Peyer's patch (tissue), 4 donors: ENCODE results near the gene MUC5B. TPM values are rescaled to one million over a fixed set of nuclear protein-coding genes. Genes with fewer than 3 reads are reported as not detected.

ENCODE experiments used
- DNase-seq, 3 donors: peaks; one replicate each; pipeline ENCODE4 v3.0.0-alpha.2; 2017 to 2019
- H3K27ac ChIP-seq, 4 donors: fragments of 200-600 bp; sonication (generic); one replicate each; pipeline ENCODE4 v1.5.1; 2016 to 2019
- H3K27me3 ChIP-seq, 2 donors: fragments of 200-600 bp; sonication (generic); one replicate each; pipeline ENCODE4 v1.5.1; 2019
- H3K36me3 ChIP-seq, 3 donors: fragments of 200-600 bp; sonication (generic); one replicate each; pipeline ENCODE4 v1.5.1; 2016 to 2019
- H3K4me1 ChIP-seq, 4 donors: fragments of 200-600 bp; sonication (generic); one replicate each; pipeline ENCODE4 v1.5.1; 2016 to 2019
- H3K4me3 ChIP-seq, 4 donors: fragments of 200-600 bp; sonication (generic); 1 replicate in 3 of 4; 2 replicates in 1 of 4; pipeline ENCODE4 v1.5.1; 2016 to 2019; ENCODE audit warnings: mild to moderate bottlenecking in 1 of 4
- H3K9me3 ChIP-seq, 4 donors: fragments of 200-600 bp; sonication (generic); one replicate each; pipeline ENCODE4 v1.5.1; 2016 to 2019; ENCODE audit warnings: mild to moderate bottlenecking in 1 of 4
- CTCF ChIP-seq, 6 experiments: fragments of 450-650 bp in 4 of 6; fragments of 200-600 bp in 2 of 6; sonication (generic) in 1 of 6; IDR thresholded peaks; one replicate each; pipeline ENCODE4 v1.5.1; 2017 to 2019; ENCODE audit warnings: antibody characterized with exemption in 6 of 6, mild to moderate bottlenecking in 3 of 6, moderate library complexity in 1 of 6
- POLR2A ChIP-seq, 2 donors: fragments of 450-650 bp; IDR thresholded peaks; one replicate each; pipeline ENCODE4 v1.5.1; 2017; ENCODE audit warnings: antibody characterized with exemption in 2 of 2, mild to moderate bottlenecking in 2 of 2, moderate library complexity in 2 of 2
- total RNA-seq, 4 donors: library from RNA; depleted of rRNA; stranded (reverse); fragments of >200 nt; gene quantifications; one replicate each; pipeline ENCODE4 v1.1.0, GENCODE V29; 2016

MUC5B gene
- total RNA-seq, 4 donors from 2014 or later = 0.18 to 25.6 (median 10.5) TPM

- H3K4me1 ChIP-seq = no peaks in the 10 kb centered on the region
- H3K4me3 ChIP-seq = no peak overlapping the region
- TF ChIP-seq POLR2A (IDR thresholded peaks at IDR 0.05) (no peak), CTCF (IDR thresholded peaks at IDR 0.05) (no peak)
- peaks cover 0 to 6% (median 0%) of the 10 kb centered on the region in 4 donors for H3K9me3 ChIP-seq
- DNase-seq = no peak
- no peak overlapping the region for H3K27ac ChIP-seq
- H3K36me3 ChIP-seq = peaks cover 0 to 7% (median 0%) of the 10 kb centered on the region in 3 donors
- no peaks in the 10 kb centered on the region for H3K27me3 ChIP-seq
Observed at GRCh38 chr11:1269957-1270356, 47.1 kb downstream of the MUC5B start.

GRCh38 chr11:1270476-1270875, 47.6 kb downstream of the MUC5B start:
- DNase-seq = no peak
- peaks cover 0 to 13% (median 0%) of the 10 kb centered on the region in 3 donors for H3K36me3 ChIP-seq
- H3K27ac ChIP-seq = no peak overlapping the region
- H3K27me3 ChIP-seq = no peaks in the 10 kb centered on the region
- TF ChIP-seq CTCF (IDR thresholded peaks at IDR 0.05) (no peak), POLR2A (IDR thresholded peaks at IDR 0.05) (no peak)
- H3K4me3 ChIP-seq = no peak overlapping the region
- peaks cover 0 to 3% (median 0%) of the 10 kb centered on the region in 4 donors for H3K9me3 ChIP-seq
- H3K4me1 ChIP-seq = no peaks in the 10 kb centered on the region

DNA sequence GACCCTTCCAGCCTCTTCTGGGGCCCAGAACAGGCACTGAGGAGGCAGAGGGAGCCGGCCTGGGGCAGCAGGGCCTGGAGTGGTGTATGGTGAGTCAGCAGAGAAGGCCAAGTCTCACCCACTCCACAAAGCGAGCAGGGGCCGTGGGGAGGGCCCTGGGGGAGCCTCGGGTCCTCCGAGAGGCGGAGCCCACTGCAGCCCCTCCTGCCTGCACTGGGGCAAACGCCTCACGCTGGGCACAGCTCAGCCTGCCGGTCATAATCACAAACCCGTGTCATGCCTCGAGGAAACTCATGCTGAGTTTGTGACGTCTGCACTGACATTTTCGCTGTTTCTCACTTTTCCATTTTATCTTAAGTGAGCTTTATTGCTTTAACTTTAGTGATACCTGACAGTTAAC, 48.1 kb downstream of the MUC5B start:
- no peaks in the 10 kb centered on the region for H3K27me3 ChIP-seq
- DNase-seq = no peak
- H3K4me1 ChIP-seq = no peaks in the 10 kb centered on the region
- no peak overlapping the region for H3K27ac ChIP-seq
- H3K36me3 ChIP-seq = peaks cover 0 to 17% (median 0%) of the 10 kb centered on the region in 3 donors
- TF ChIP-seq POLR2A (IDR thresholded peaks at IDR 0.05) (no peak), CTCF (IDR thresholded peaks at IDR 0.05) (no peak)
- no peaks in the 10 kb centered on the region for H3K9me3 ChIP-seq
- no peak overlapping the region for H3K4me3 ChIP-seq

- H3K4me3 ChIP-seq = no peak overlapping the region
- H3K9me3 ChIP-seq = no peaks in the 10 kb centered on the region
- H3K36me3 ChIP-seq = peaks cover 0 to 21% (median 0%) of the 10 kb centered on the region in 3 donors
- TF ChIP-seq CTCF (IDR thresholded peaks at IDR 0.05) = no peak
- TF ChIP-seq POLR2A (IDR thresholded peaks at IDR 0.05) = no peak
- H3K27me3 ChIP-seq = no peaks in the 10 kb centered on the region
- no peaks in the 10 kb centered on the region for H3K4me1 ChIP-seq
- H3K27ac ChIP-seq = no peak overlapping the region
- DNase-seq = no peak
Observed at GRCh38 chr11:1271406-1271805, 48.5 kb downstream of the MUC5B start.

- DNase-seq = no peak
- Histone ChIP-seq H3K27me3 (no peaks in the 10 kb centered on the region), H3K4me1 (no peaks in the 10 kb centered on the region), H3K27ac (no peak overlapping the region), H3K9me3 (no peaks in the 10 kb centered on the region), H3K36me3 (peaks cover 0 to 26% (median 0%) of the 10 kb centered on the region in 3 donors), H3K4me3 (no peak overlapping the region)
- TF ChIP-seq CTCF (IDR thresholded peaks at IDR 0.05) = no peak
- TF ChIP-seq POLR2A (IDR thresholded peaks at IDR 0.05) = no peak
Observed at GRCh38 chr11:1271927-1272326, 49.1 kb downstream of the MUC5B start.

DNA sequence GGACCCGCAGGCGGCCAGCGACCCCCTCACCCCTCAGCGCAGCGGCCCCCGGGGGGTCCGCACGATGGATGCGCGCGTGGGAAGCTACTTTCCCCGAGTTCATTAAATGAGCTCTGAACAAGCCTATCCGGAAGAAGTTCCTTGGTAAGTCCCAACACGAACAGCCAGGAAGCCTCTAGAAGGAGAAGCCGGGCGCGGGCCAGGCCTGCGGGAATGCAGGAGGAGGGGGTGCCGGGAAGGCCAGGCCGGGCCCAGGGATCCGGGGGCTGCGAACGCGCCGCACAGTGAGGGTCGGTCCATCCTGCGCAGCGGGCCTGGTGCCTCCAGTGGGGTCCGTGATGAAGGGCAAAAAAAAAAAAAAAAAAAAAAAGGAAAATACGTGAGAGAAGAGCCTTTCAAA, 49.7 kb downstream of the MUC5B start:
- no peaks in the 10 kb centered on the region for H3K4me1 ChIP-seq
- H3K27ac ChIP-seq = no peak overlapping the region
- peaks cover 0 to 31% (median 0%) of the 10 kb centered on the region in 3 donors for H3K36me3 ChIP-seq
- no peak overlapping the region for H3K4me3 ChIP-seq
- H3K27me3 ChIP-seq = no peaks in the 10 kb centered on the region
- DNase-seq = no peak
- TF ChIP-seq CTCF (IDR thresholded peaks at IDR 0.05) = no peak
- H3K9me3 ChIP-seq = no peaks in the 10 kb centered on the region
